Measurements from ENCODE around the gene GMEB2.

Gene GMEB2

DNA sequence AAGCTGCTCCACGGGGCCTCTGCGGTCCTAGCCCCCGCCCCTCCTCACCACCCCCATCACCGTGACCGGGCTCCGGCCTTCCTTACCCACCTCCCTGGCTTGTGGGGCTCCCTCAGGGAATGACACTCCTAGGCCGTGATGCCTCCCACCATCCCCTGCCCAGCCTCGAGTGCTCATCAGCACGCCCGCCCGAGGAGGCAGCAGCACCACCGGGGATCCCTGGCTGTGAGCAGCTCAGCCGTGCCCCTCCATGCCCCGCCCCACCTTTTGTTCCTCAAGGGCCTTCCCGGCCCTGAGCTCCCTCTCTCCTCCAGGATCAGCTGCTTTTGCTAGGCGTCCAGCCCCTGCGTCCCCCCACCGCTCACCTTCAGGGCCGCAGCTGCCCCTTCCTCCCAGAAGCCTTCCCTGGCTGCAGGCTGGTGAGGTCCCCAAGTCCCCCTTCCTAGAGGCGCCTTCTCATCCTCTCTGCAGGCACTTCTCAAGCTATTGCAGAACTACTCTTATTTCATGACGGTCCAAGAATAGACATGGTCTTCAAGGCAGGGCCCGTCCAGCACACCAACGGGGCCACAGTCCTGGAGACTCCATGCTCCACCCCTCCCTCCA is 69.9 kb downstream of the GMEB2 start:
- no peak for DNase-seq

DNA sequence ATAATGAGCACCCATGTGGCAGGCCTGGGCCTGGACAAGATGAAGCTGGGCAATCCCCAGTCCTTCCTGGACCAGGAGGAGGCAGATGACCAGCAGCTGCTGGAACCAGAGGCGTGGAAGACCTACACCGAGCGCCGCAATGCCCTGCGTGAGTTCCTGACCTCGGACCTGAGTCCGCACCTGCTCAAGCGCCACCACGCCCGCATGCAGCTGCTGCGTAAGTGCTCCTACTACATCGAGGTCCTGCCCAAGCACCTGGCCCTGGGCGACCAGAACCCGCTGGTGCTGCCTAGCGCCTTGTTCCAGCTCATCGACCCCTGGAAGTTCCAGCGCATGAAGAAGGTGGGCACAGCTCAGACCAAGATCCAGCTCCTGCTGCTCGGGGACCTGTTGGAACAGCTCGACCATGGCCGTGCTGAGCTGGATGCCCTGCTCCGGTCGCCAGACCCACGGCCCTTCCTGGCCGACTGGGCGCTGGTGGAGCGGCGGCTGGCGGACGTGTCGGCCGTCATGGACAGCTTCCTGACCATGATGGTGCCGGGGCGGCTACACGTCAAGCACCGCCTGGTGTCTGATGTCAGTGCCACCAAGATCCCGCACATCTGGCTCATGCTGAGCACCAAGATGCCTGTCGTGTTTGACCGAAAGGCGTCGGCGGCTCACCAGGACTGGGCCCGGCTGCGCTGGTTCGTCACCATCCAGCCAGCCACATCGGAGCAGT is 71.1 kb downstream of the GMEB2 start:
- DNase-seq, result no peak

DNA sequence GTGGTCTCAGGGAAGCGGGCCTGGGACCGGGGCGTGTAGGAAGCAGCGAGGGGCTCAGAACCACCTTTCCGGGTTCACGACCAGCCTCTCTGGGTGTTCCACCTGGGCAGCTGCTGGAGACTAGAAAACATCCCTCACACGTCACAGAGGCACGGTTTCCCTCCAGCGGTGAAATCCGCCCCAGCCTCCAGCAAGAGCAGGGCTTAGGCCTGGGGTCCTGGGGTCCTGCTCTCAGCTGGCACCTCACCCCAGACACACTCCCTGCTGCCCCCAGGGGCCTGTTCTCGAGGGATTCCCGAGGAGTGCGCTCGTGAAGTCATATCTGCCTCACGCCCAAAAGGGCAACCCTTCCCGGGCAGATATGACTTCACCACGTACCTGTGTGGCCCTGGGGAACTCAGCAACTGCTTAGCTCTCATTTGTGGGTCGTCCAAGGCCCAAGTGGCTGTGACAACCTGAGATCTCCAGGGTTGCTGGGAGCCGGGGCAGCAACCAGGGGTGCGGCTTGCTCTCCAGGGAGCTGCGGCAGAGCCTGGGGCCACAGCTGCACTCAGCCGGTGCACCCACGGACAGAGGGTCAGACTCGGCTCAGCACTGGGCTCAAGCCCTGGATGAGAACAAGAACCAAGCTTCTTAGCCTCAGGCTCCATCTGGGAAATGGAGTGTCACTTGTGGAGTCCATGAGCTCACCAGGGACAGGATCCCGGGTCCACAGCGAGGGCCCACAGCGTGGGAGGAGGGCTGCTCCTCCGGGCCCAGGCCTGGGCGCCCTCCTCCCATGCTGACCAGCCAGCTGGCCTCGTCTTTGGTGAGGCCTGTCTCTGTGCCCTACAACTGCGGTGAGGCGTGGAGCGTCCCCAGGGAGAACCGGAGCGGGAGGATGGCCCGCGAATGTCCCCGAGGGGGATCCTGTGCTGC is 72.3 kb downstream of the GMEB2 start:
- DNase-seq, result no peak

DNA sequence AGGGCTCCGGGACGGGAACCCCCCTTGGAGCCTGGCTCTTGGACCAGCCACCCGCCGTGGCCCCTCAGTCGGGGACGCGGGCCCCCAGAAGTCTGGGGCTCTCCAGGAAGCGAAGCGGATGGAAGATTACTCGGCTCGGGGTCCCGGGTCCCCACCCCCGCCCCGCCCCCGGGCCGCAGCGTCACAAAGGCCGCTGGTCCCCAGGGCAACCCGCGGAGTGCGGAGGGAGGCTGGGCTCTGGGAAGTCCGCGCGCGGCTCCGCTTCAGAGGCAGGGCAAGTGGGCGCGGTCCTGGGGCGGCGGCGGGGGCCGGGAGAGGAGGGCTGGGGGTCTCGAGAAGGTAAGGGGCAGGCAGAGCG is 73.0 kb downstream of the GMEB2 start, which contains the start of gene FNDC11:
FNDC11 (plus strand) TSS at position 227 of the 358 bp plus-strand sequence. CDS start 1,505 bp downstream, outside the sequence.
- DNase-seq, result peak; percentile 40

- peak; percentile 91 for DNase-seq
Observed at GRCh38 chr20:63553251-63553932, 73.5 kb downstream of the GMEB2 start.

- peak; percentile 40 for DNase-seq
Observed at GRCh38 chr20:63552481-63553249, 74.2 kb downstream of the GMEB2 start.

DNA sequence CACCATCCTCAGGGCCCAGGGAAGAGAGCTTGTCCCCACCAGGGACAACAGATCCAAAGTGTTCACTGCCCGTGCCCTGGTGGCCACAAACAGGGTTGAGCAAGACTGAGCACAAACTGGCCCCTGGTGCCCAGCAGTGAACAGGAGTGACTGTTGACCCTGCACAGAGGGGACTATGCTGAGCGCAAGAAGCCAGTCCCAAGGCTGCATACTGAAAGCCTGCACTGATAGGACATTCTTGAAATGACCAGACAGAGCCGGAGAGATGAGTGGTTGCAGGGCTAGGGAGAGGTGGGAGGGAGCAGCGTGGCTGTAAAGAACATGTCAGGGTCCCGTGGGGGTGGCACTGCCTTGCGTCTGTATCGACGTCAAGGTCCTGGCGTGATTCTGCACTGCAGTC is 75.8 kb downstream of the GMEB2 start:
- no peak for DNase-seq

GRCh38 chr20:63549679-63550282 is 77.1 kb downstream of the GMEB2 start:
- DNase-seq, result no peak

DNA sequence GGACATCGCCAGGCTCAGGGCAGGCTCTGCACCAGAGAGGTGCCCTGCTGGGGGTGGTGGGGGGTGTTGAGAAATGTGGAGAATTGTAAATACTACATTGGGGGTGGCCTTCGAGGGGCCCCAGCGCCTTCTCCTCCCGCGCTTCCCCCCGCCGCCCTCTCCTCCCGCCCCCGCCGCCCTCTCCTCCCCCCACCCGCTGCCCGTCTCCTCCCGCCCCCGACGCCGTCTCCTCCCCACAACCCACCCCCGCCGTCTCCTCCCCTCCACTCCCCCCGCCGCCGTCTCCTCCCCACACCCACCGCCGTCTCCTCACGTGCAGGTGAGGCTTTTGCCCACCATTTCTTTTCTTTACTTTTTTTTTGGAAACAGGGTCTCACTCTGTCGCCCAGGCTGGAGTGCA is 77.9 kb downstream of the GMEB2 start:
- DNase-seq, result no peak

- DNase-seq, result no peak
Observed at GRCh38 chr20:63548542-63548941, 78.4 kb downstream of the GMEB2 start.

DNA sequence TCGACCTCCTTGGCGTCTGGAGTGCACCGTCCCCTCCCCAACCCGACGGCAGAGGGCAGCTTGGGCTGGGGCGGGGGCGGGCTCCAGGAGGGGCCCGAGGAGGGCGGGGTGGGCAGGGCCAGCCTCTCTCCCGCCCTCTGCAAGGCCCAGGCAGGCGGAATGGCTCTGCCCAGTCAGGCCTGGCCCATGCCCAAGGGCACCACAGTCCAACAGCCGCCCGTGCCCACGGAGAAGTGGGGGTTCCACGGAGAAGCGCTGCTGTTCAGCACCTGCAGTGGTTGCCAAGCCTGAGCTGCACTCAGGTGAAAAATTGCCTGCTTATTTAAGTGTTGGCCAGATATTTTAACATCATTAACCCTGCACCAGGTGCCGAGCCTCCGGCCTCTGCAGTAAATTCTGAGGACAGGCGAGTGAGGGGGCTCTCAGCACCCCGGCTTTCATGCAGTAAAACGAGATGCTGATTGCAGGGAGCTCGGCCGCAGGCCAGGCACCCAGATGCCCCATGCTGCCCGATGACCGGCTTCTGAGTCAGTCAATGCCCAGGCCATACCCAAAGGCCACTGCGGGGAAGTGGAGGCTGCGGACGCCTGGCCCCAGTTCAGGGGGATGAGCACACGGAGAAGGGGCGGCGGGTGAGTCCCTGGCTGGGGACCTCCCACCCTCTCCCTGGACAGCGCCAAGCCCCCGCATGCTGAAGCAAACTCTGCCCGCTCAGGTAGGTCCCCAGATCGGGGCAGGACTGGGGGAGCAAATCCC is 79.0 kb downstream of the GMEB2 start, which contains the start of gene SRMS:
SRMS (minus strand) TSS at position 25 of the 756 bp plus-strand sequence. CDS start 286 bp downstream, outside the sequence.
- no peak for DNase-seq

DNA sequence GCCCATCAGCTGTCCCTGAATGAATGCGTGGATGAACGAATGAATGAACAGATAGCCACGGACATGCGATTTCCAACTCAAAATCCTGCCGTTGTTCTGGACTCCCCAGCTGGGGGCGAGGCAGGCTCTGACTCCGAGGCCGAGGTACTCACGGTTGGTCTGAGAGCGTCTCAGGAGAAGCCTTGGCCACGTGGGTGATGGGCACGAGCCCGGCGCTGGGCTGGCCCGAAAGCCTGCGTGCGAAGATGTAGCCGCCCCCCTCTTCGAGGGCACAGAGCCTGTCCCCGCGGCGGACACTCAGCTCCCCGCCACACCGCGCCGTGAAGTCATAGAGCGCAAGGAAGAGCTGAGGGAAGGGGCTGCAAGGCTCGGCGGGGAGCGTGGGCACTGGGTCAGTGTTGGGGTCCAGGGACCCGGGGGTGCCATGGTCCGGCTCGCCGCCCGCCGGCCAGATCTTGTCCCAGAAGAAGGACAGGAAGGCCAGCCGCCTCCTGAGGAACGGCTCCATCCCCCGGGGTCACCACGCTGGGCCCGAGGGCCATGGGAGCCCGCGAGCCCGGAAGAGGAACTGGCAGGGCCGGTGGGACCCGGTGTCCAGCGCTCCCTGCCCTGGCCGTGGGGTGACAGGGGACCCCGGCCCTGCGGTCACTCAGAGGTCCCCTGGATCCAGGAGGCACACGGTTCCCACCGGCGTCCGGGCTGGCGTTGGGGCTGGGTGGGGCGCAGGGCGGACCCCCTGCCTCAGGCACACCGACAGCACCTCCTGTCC is 79.8 kb downstream of the GMEB2 start:
- DNase-seq, result no peak

DNA sequence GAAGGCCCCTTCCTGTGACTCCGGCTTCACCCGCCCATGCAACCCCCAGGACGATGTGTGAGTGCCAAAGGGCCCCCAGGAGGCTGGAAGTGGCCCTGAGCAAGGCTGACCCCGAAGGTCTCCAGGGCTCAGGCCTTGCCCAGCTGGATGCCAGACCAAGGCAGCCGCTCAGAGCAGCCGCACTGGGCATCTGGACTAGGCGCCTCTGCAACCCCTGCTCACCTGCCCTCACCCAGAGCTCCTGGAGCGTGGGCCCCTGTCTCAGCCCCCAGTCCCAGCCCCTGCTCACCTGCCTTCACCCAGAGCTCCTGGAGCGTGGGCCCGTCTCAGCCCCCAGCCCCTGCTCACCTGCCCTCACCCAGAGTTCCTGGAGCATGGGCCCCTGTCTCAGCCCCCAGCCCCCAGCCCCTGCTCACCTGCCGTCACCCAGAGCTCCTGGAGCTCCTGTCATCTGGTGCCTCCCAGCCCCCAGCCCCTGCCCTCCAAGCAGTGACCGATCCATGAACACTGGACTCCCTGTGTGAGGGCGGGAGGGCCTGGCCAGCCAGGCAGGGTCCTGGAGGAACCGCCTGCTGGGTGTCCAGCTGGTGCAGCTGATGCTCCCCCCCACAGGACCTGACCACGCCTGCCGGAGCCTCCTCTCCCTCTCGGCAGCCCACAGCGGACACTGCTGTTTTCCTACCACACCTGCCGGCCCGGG is 80.5 kb downstream of the GMEB2 start:
- no peak for DNase-seq

DNA sequence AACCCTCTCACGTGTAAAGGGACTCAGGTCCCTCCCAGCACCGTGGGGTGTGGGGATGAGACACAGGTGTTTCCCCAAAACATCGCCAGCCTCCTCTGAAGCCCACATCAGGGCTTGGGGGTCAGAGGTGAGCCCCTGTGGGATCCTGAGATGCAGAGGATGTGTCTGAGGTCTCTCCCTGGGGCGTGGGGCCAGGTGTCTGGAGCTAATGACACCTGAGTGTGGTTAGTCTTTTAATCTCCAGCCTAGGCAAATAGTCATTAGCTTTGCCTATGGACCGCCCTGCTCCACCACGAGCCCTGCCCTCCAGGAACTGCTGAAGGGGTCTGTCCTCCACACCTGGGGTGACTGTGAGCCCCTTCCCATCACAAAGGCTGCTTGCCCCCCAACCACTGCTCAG is 81.1 kb downstream of the GMEB2 start:
- no peak for DNase-seq

DNA sequence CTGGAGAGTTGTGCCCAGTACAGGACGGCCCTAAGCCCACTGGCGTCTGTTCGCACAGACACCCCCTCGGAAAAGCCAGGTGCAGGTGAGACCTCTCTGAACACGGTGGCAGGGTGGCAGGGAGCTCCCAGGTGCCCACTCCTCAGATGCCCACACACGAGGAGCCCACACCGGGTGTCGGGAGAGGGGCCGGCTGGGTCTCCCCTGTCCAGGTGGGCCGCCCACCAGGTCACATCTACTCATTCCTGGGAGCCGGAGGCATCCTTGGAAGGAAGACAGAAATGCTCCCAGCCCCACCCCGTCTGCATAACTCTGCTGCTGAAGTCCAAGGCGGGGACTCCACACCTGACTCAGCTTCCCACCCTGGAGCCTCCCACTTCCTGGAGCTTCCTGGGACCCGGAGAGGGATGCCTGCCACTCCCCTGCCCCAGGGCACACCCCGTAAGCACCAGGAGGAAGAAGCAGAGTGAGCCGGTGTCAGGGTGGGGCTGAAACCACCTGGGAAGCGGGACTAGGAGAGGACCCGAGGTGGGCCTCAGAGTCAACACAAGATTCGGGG is 81.9 kb downstream of the GMEB2 start:
- DNase-seq, result no peak

DNA sequence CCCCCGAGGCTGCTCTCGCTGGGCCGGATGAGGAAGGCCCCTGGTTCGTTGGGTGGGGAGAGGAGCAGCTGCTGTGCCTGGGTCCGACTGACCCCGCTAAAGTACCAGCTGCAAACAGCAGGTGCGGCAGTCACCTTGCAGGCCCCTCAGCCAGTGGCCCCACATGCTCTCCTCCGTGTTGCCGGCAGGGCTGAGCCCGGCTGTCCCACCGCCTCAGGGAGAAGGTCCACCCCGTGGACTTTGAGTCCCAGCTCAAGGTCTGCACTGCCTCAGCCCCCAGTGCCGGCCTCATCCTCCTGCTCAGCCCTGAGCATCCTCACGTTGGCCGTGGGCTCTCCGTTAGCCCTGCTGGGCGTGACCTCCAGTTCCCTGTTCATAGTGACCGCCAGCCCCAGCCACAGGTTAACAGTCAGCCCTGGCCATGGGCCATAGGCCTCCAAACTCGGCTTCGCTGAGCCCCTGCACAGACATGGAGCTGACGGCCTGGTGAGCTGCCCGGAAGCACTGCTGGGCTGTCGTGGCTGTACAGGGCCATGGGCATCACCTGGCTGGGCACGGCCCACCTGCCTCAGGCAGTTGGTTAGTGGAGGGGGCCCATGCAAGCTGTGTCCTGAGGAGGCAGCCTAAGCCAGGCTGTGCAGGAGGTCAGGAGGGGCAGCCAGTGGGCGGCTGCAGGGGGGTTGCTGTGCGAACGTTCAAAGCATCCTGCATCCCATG is 82.5 kb downstream of the GMEB2 start:
- no peak for DNase-seq

- no peak for DNase-seq
Observed at GRCh38 chr20:63543733-63544132, 83.2 kb downstream of the GMEB2 start.

DNA sequence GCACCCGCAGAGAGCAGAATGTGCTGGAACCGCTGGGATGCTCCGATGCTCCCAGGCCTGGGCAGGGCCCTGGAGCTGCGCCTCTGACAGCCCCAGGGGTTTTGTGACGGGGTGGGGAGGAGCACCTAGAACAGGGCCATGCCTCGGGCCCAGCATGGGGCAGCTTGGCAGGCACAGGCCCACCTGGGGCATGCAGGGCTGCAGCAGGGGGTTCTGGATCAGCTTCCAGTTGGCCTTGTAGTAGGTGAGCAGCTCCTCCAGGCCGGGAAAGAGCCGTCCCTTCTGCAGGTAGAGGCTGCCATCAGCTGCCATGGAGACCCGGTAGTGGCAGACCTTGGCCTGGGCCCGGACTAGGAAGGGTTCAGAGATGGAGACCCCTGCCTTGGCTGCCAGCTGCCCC is 83.8 kb downstream of the GMEB2 start:
- DNase-seq, result no peak

All from effector CD4-positive, alpha-beta T cell (primary cell).